Tibial nerve (tissue), 4 donors: ENCODE measurements around the gene CTTNBP2NL. TPM values are rescaled to one million over a fixed set of nuclear protein-coding genes. Genes with fewer than 3 reads are reported as not detected.
"Not testable (repeated sequence)": the region's sequence is repeated elsewhere in the genome, so short reads cannot be mapped to it uniquely, and the experiment has no call there.

ENCODE experiments used
- DNase-seq, 2 donors: peaks; one replicate each; pipeline ENCODE4 v3.0.0-alpha.2; 2019; ENCODE audit warnings: low spot score in 2 of 2
- H3K27ac ChIP-seq, 4 donors: fragments of 200-600 bp; sonication (generic) in 3 of 4; one replicate each; pipeline ENCODE4 v1.5.1; 2017 to 2019; ENCODE audit warnings: mild to moderate bottlenecking in 1 of 4
- H3K27me3 ChIP-seq, 2 donors: fragments of 200-600 bp; sonication (generic) in 1 of 2; one replicate each; pipeline versions ENCODE4 v1.5.1 to v1.6.0; 2017 to 2019
- H3K36me3 ChIP-seq, 3 donors: fragments of 200-600 bp; sonication (generic); one replicate each; pipeline ENCODE4 v1.5.1; 2018 to 2019
- H3K4me1 ChIP-seq, 4 donors: fragments of 200-600 bp; sonication (generic) in 3 of 4; one replicate each; pipeline ENCODE4 v1.5.1; 2017 to 2019
- H3K4me3 ChIP-seq, 4 donors: fragments of 200-600 bp; sonication (generic) in 3 of 4; one replicate each; pipeline ENCODE4 v1.5.1; 2017 to 2019; ENCODE audit warnings: mild to moderate bottlenecking in 1 of 4, moderate library complexity in 1 of 4
- H3K9me3 ChIP-seq, 4 donors: fragments of 200-600 bp; sonication (generic) in 3 of 4; one replicate each; pipeline ENCODE4 v1.5.1; 2017 to 2019
- CTCF ChIP-seq, 5 experiments: fragments of 200-600 bp in 3 of 5; fragments of 450-650 bp in 2 of 5; sonication (generic) in 3 of 5; IDR thresholded peaks; one replicate each; pipeline ENCODE4 v1.5.1; 2016 to 2019; ENCODE audit warnings: antibody characterized with exemption in 5 of 5, mild to moderate bottlenecking in 3 of 5, moderate library complexity in 2 of 5
- EP300 ChIP-seq, 2 donors: sonication (generic); formaldehyde crosslinking; IDR thresholded peaks; one replicate each; pipeline ENCODE4 v1.6.1; 2017; ENCODE audit warnings: antibody characterized with exemption in 2 of 2, mild to moderate bottlenecking in 1 of 2
- POLR2A ChIP-seq, 2 donors: fragments of 450-650 bp; IDR thresholded peaks; one replicate each; pipeline ENCODE4 v1.6.1; 2017; ENCODE audit warnings: antibody characterized with exemption in 2 of 2, mild to moderate bottlenecking in 2 of 2, moderate library complexity in 2 of 2
- WGBS, 2 donors: methylation state at CpG; one replicate each; pipeline ENCODE4 v1.1.5; 2018; 5-methylcytosine and 5-hydroxymethylcytosine counted together
- total RNA-seq, 4 donors: library from RNA; depleted of rRNA; stranded (reverse); fragments of >200 nt; gene quantifications; one replicate each; pipeline ENCODE4 v1.1.0, GENCODE V29; 2016

Gene CTTNBP2NL
- total RNA-seq, 4 donors from 2014 or later, result 18.8 to 28.0 (median 20.8) TPM

GRCh38 chr1:112386731-112387346, 9.2 kb upstream of the CTTNBP2NL start:
- no peak overlapping the region for H3K4me3 ChIP-seq
- DNase-seq, result no peak
- TF ChIP-seq CTCF (IDR thresholded peaks at IDR 0.05), result no peak
- TF ChIP-seq POLR2A (IDR thresholded peaks at IDR 0.05), result no peak
- no peak for TF ChIP-seq EP300 (IDR thresholded peaks at IDR 0.05)
- H3K36me3 ChIP-seq, result no peaks in the 10 kb centered on the region
- no peak overlapping the region for H3K27ac ChIP-seq
- WGBS, 2 donors, result 36 to 67% methylated on average over 2 of the region's 2 CpGs
- no peaks in the 10 kb centered on the region for H3K27me3 ChIP-seq
- no peaks in the 10 kb centered on the region for H3K9me3 ChIP-seq
- H3K4me1 ChIP-seq, result peaks cover 0 to 22% (median 4%) of the 10 kb centered on the region in 4 donors

- no peak overlapping the region for H3K27ac ChIP-seq
- DNase-seq, result no peak
- H3K4me3 ChIP-seq, result no peak overlapping the region
- H3K9me3 ChIP-seq, result no peaks in the 10 kb centered on the region
- TF ChIP-seq CTCF (IDR thresholded peaks at IDR 0.05), result no peak
- no peak for TF ChIP-seq POLR2A (IDR thresholded peaks at IDR 0.05)
- TF ChIP-seq EP300 (IDR thresholded peaks at IDR 0.05), result no peak
- no peaks in the 10 kb centered on the region for H3K27me3 ChIP-seq
- no peaks in the 10 kb centered on the region for H3K36me3 ChIP-seq
- WGBS, 2 donors, result 63 to 75% methylated on average over 3 of the region's 3 CpGs
- H3K4me1 ChIP-seq, result peaks cover 0 to 30% (median 7%) of the 10 kb centered on the region in 4 donors
Observed at GRCh38 chr1:112387807-112388206, 8.2 kb upstream of the CTTNBP2NL start.

- Histone ChIP-seq H3K27ac (peak overlapping the region in 2 of 4 donors; percentile 26 to 98), H3K9me3 (no peaks in the 10 kb centered on the region), H3K4me3 (no peak overlapping the region), H3K27me3 (no peaks in the 10 kb centered on the region), H3K36me3 (no peaks in the 10 kb centered on the region), H3K4me1 (peaks cover 0 to 37% (median 8%) of the 10 kb centered on the region in 4 donors)
- TF ChIP-seq EP300 (IDR thresholded peaks at IDR 0.05), result peak; percentile 28 to 51
- no peak for TF ChIP-seq CTCF (IDR thresholded peaks at IDR 0.05)
- TF ChIP-seq POLR2A (IDR thresholded peaks at IDR 0.05), result no peak
- DNase-seq, result no peak
- WGBS, 2 donors, result 15 to 23% methylated on average over 3 of the region's 3 CpGs
Observed at GRCh38 chr1:112388436-112388835, 7.6 kb upstream of the CTTNBP2NL start.

GRCh38 chr1:112389689-112390088, 6.3 kb upstream of the CTTNBP2NL start:
- Histone ChIP-seq H3K36me3 (no peaks in the 10 kb centered on the region), H3K4me1 (peaks cover 0 to 47% (median 16%) of the 10 kb centered on the region in 4 donors), H3K27me3 (no peaks in the 10 kb centered on the region), H3K9me3 (no peaks in the 10 kb centered on the region), H3K4me3 (no peak overlapping the region), H3K27ac (peak overlapping the region in 2 of 4 donors; percentile 11 to 98)
- no peak for DNase-seq
- no peak for TF ChIP-seq CTCF (IDR thresholded peaks at IDR 0.05)
- TF ChIP-seq EP300 (IDR thresholded peaks at IDR 0.05), result no peak
- TF ChIP-seq POLR2A (IDR thresholded peaks at IDR 0.05), result no peak
- 64 to 73% methylated on average over 6 of the region's 6 CpGs for WGBS, 2 donors

- not testable (repeated sequence) for DNase-seq, H3K27me3 ChIP-seq, H3K36me3 ChIP-seq, H3K9me3 ChIP-seq
- 59 to 61% methylated on average over 15 of the region's 15 CpGs for WGBS, 2 donors
- peak overlapping the region; percentile 25 to 51 (median 34) for H3K4me3 ChIP-seq
- peak overlapping the region; percentile 54 to 98 (median 88) for H3K27ac ChIP-seq
- peaks cover 0 to 53% (median 21%) of the 10 kb centered on the region in 4 donors for H3K4me1 ChIP-seq
Observed at GRCh38 chr1:112390335-112390734, 5.7 kb upstream of the CTTNBP2NL start.
